Subcutaneous abdominal adipose tissue (tissue), 5 donors: ENCODE data around the gene ACSS2.
A peak's percentile ranks its signal among the peaks of the same experiment; 100 is the strongest.

Experiments used
- H3K27ac ChIP-seq: one replicate; pipeline ENCODE4 v1.7.0; 2013; ENCODE audit warnings: low read depth, mild to moderate bottlenecking, inconsistent platforms, low read length, moderate library complexity
- H3K27me3 ChIP-seq, 5 donors: one replicate each; pipeline ENCODE4 v1.7.0; 2013; ENCODE audit warnings: low read length in 5 of 5, inconsistent platforms in 1 of 5; ENCODE audit not compliant: control insufficient read depth in 5 of 5, insufficient read depth in 4 of 5
- H3K36me3 ChIP-seq, 5 donors: one replicate each; pipeline ENCODE4 v1.7.0; 2013; ENCODE audit warnings: low read length in 5 of 5; ENCODE audit not compliant: control insufficient read depth in 5 of 5, insufficient read depth in 5 of 5
- H3K4me1 ChIP-seq, 5 donors: one replicate each; pipeline ENCODE4 v1.7.0; 2013; ENCODE audit warnings: low read length in 5 of 5, mild to moderate bottlenecking in 3 of 5, moderate library complexity in 1 of 5; ENCODE audit not compliant: control insufficient read depth in 5 of 5, insufficient read depth in 5 of 5
- H3K4me3 ChIP-seq, 5 donors: one replicate each; pipeline ENCODE4 v1.7.0; 2013; ENCODE audit warnings: low read length in 5 of 5, low read depth in 1 of 5
- H3K9ac ChIP-seq, 5 donors: one replicate each; pipeline ENCODE4 v1.7.0; 2013; ENCODE audit warnings: low read length in 5 of 5, mild to moderate bottlenecking in 4 of 5, moderate library complexity in 3 of 5
- H3K9me3 ChIP-seq, 5 donors: one replicate each; pipeline ENCODE4 v1.7.0; 2013; ENCODE audit warnings: low read length in 5 of 5; ENCODE audit not compliant: control insufficient read depth in 5 of 5
- donor health status: healthy.
- donor health status: healthy.
- donor health status: healthy.
- donor health status: healthy.
- donor health status: healthy.

Gene ACSS2

GRCh38 chr20:34923414-34923813 is 47.0 kb downstream of the ACSS2 start:
- H3K9ac ChIP-seq, result peak overlapping the region in 1 of 5 donors; percentile 30
- H3K9me3 ChIP-seq, result no peaks in the 10 kb centered on the region
- peak overlapping the region; percentile 85 for H3K27ac ChIP-seq
- no peak overlapping the region for H3K4me3 ChIP-seq
- H3K4me1 ChIP-seq, result peaks cover 0 to 50% (median 24%) of the 10 kb centered on the region in 5 donors
- H3K36me3 ChIP-seq, result peaks cover 16 to 89% (median 84%) of the 10 kb centered on the region in 5 donors
- no peaks in the 10 kb centered on the region for H3K27me3 ChIP-seq

- Histone ChIP-seq H3K36me3 (peaks cover 16 to 89% (median 82%) of the 10 kb centered on the region in 5 donors), H3K4me3 (no peak overlapping the region), H3K27ac (peak overlapping the region; percentile 32), H3K4me1 (peaks cover 0 to 50% (median 24%) of the 10 kb centered on the region in 5 donors), H3K9ac (no peak overlapping the region), H3K27me3 (no peaks in the 10 kb centered on the region), H3K9me3 (no peaks in the 10 kb centered on the region)
Observed at GRCh38 chr20:34925341-34925740, 48.9 kb downstream of the ACSS2 start.

GRCh38 chr20:34925981-34926380 is 49.6 kb downstream of the ACSS2 start:
- Histone ChIP-seq H3K27me3 (no peaks in the 10 kb centered on the region), H3K4me3 (no peak overlapping the region), H3K36me3 (peaks cover 16 to 89% (median 81%) of the 10 kb centered on the region in 5 donors), H3K27ac (peak overlapping the region; percentile 32), H3K9ac (no peak overlapping the region), H3K9me3 (no peaks in the 10 kb centered on the region), H3K4me1 (peaks cover 0 to 46% (median 24%) of the 10 kb centered on the region in 5 donors)

GRCh38 chr20:34926581-34926980 is 50.2 kb downstream of the ACSS2 start:
- H3K36me3 ChIP-seq, result peaks cover 16 to 89% (median 81%) of the 10 kb centered on the region in 5 donors
- H3K27ac ChIP-seq, result peak overlapping the region; percentile 32

GRCh38 chr20:34927736-34928135 is 51.3 kb downstream of the ACSS2 start:
- no peak overlapping the region for H3K4me3 ChIP-seq
- peaks cover 16 to 89% (median 80%) of the 10 kb centered on the region in 5 donors for H3K36me3 ChIP-seq
- no peaks in the 10 kb centered on the region for H3K27me3 ChIP-seq
- H3K4me1 ChIP-seq, result peaks cover 0 to 37% (median 14%) of the 10 kb centered on the region in 5 donors
- H3K9ac ChIP-seq, result peak overlapping the region in 2 of 5 donors; percentile 27 to 63
- H3K27ac ChIP-seq, result peak overlapping the region; percentile 73
- H3K9me3 ChIP-seq, result no peaks in the 10 kb centered on the region

More at GRCh38 chr20:34926581-34926980, 50.2 kb downstream of the ACSS2 start:
- no peaks in the 10 kb centered on the region for H3K27me3 ChIP-seq
- H3K4me1 ChIP-seq, result peaks cover 0 to 44% (median 20%) of the 10 kb centered on the region in 5 donors
- no peak overlapping the region for H3K4me3 ChIP-seq
- no peak overlapping the region for H3K9ac ChIP-seq
- H3K9me3 ChIP-seq, result no peaks in the 10 kb centered on the region

- Histone ChIP-seq H3K27ac (peak overlapping the region; percentile 73), H3K9me3 (no peaks in the 10 kb centered on the region), H3K4me1 (peaks cover 0 to 31% (median 8%) of the 10 kb centered on the region in 5 donors), H3K9ac (peak overlapping the region in 1 of 5 donors; percentile 13), H3K27me3 (no peaks in the 10 kb centered on the region), H3K4me3 (no peak overlapping the region), H3K36me3 (peaks cover 16 to 87% (median 76%) of the 10 kb centered on the region in 5 donors)
Observed at GRCh38 chr20:34928411-34928810, 52.0 kb downstream of the ACSS2 start.

GRCh38 chr20:34931771-34932170 is 55.4 kb downstream of the ACSS2 start:
- no peak overlapping the region for H3K27ac ChIP-seq
- H3K4me3 ChIP-seq, result no peak overlapping the region
- H3K9ac ChIP-seq, result no peak overlapping the region
- peaks cover 5 to 73% (median 57%) of the 10 kb centered on the region in 5 donors for H3K36me3 ChIP-seq
- no peaks in the 10 kb centered on the region for H3K9me3 ChIP-seq
- H3K27me3 ChIP-seq, result no peaks in the 10 kb centered on the region
- H3K4me1 ChIP-seq, result peaks cover 0 to 20% (median 8%) of the 10 kb centered on the region in 5 donors

GRCh38 chr20:34938466-34939163 is 62.2 kb downstream of the ACSS2 start:
- H3K9me3 ChIP-seq, result no peaks in the 10 kb centered on the region
- H3K4me3 ChIP-seq, result no peak overlapping the region
- H3K4me1 ChIP-seq, result peaks cover 0 to 18% (median 9%) of the 10 kb centered on the region in 5 donors
- H3K27ac ChIP-seq, result peak overlapping the region; percentile 27
- H3K36me3 ChIP-seq, result peaks cover 9 to 38% (median 28%) of the 10 kb centered on the region in 5 donors
- H3K9ac ChIP-seq, result no peak overlapping the region
- H3K27me3 ChIP-seq, result no peaks in the 10 kb centered on the region

- Histone ChIP-seq H3K9ac (no peak overlapping the region), H3K27ac (no peak overlapping the region), H3K27me3 (no peaks in the 10 kb centered on the region), H3K36me3 (peaks cover 6 to 38% (median 26%) of the 10 kb centered on the region in 5 donors), H3K9me3 (no peaks in the 10 kb centered on the region), H3K4me3 (no peak overlapping the region), H3K4me1 (peaks cover 0 to 24% (median 13%) of the 10 kb centered on the region in 5 donors)
Observed at GRCh38 chr20:34940081-34940481, 63.7 kb downstream of the ACSS2 start.

GRCh38 chr20:34941226-34941625 is 64.8 kb downstream of the ACSS2 start:
- H3K9me3 ChIP-seq, result no peaks in the 10 kb centered on the region
- peaks cover 3 to 34% (median 21%) of the 10 kb centered on the region in 5 donors for H3K4me1 ChIP-seq
- no peak overlapping the region for H3K4me3 ChIP-seq
- no peak overlapping the region for H3K27ac ChIP-seq
- H3K27me3 ChIP-seq, result no peaks in the 10 kb centered on the region
- H3K9ac ChIP-seq, result no peak overlapping the region
- peaks cover 4 to 40% (median 26%) of the 10 kb centered on the region in 5 donors for H3K36me3 ChIP-seq
